ES-I3 (cell line): Measurements from ENCODE around the gene DIPK1A.

Experiments
- H3K36me3 ChIP-seq: 2 replicates; pipeline ENCODE4 v1.6.1; 2013; ENCODE audit warnings: mild to moderate bottlenecking, low read length, control low read depth, moderate library complexity; ENCODE audit not compliant: insufficient read depth
- H3K4me1 ChIP-seq: 2 replicates; pipeline ENCODE4 v1.6.1; 2013; ENCODE audit warnings: mild to moderate bottlenecking, control low read depth, low read length; ENCODE audit not compliant: insufficient read depth
- H3K9ac ChIP-seq: 2 replicates; pipeline ENCODE4 v1.6.1; 2013; ENCODE audit warnings: low read depth, mild to moderate bottlenecking, low read length, moderate library complexity
- H3K9me3 ChIP-seq: 2 replicates; pipeline ENCODE4 v1.6.1; 2013; ENCODE audit warnings: mild to moderate bottlenecking, low read length, moderate library complexity; ENCODE audit not compliant: control insufficient read depth, insufficient read depth

DIPK1A gene

GRCh38 chr1:92848201-92848600, 113.1 kb downstream of the DIPK1A start:
- Histone ChIP-seq H3K36me3 (peaks cover 6% of the 10 kb centered on the region; the same call in 1 of the 2 replicates), H3K4me1 (no peaks in the 10 kb centered on the region), H3K9ac (no peak overlapping the region), H3K9me3 (no peaks in the 10 kb centered on the region)

GRCh38 chr1:92845908-92846307, 115.4 kb downstream of the DIPK1A start:
- no peaks in the 10 kb centered on the region for H3K4me1 ChIP-seq
- no peak overlapping the region for H3K9ac ChIP-seq
- peaks cover 13% of the 10 kb centered on the region; the same call in 1 of the 2 replicates for H3K36me3 ChIP-seq
- H3K9me3 ChIP-seq, result no peaks in the 10 kb centered on the region

GRCh38 chr1:92844439-92844838, 116.8 kb downstream of the DIPK1A start:
- Histone ChIP-seq H3K36me3 (peaks cover 26% of the 10 kb centered on the region), H3K4me1 (no peaks in the 10 kb centered on the region), H3K9ac (no peak overlapping the region), H3K9me3 (no peaks in the 10 kb centered on the region)

GRCh38 chr1:92843429-92844352, 117.6 kb downstream of the DIPK1A start:
- Histone ChIP-seq H3K36me3 (peaks cover 30% of the 10 kb centered on the region), H3K4me1 (no peaks in the 10 kb centered on the region), H3K9me3 (no peaks in the 10 kb centered on the region)

GRCh38 chr1:92843046-92843423, 118.2 kb downstream of the DIPK1A start:
- H3K9ac ChIP-seq, result no peak overlapping the region
- no peaks in the 10 kb centered on the region for H3K9me3 ChIP-seq
- no peaks in the 10 kb centered on the region for H3K4me1 ChIP-seq
- peaks cover 33% of the 10 kb centered on the region for H3K36me3 ChIP-seq

More at GRCh38 chr1:92843429-92844352, 117.6 kb downstream of the DIPK1A start:
- no peak overlapping the region for H3K9ac ChIP-seq

- Histone ChIP-seq H3K4me1 (no peaks in the 10 kb centered on the region), H3K9me3 (no peaks in the 10 kb centered on the region), H3K9ac (no peak overlapping the region), H3K36me3 (peaks cover 40% of the 10 kb centered on the region)
These were observed 118.9 kb downstream of the DIPK1A start for GRCh38 chr1:92842082-92843045.

- no peaks in the 10 kb centered on the region for H3K9me3 ChIP-seq
- H3K9ac ChIP-seq, result no peak overlapping the region
- peaks cover 49% of the 10 kb centered on the region for H3K36me3 ChIP-seq
- no peaks in the 10 kb centered on the region for H3K4me1 ChIP-seq
These were observed 120.7 kb downstream of the DIPK1A start for GRCh38 chr1:92840600-92840999.

- H3K9me3 ChIP-seq, result no peaks in the 10 kb centered on the region
- peaks cover 7% of the 10 kb centered on the region; the same call in 1 of the 2 replicates for H3K4me1 ChIP-seq
- no peak overlapping the region for H3K9ac ChIP-seq
- H3K36me3 ChIP-seq, result peaks cover 56% of the 10 kb centered on the region
These were observed 121.8 kb downstream of the DIPK1A start for GRCh38 chr1:92839442-92839841.

- Histone ChIP-seq H3K9me3 (no peaks in the 10 kb centered on the region), H3K36me3 (peaks cover 60% of the 10 kb centered on the region), H3K4me1 (peaks cover 12% of the 10 kb centered on the region), H3K9ac (no peak overlapping the region)
These were observed 122.7 kb downstream of the DIPK1A start for GRCh38 chr1:92838519-92838918.

GRCh38 chr1:92837062-92837461, 124.2 kb downstream of the DIPK1A start:
- H3K36me3 ChIP-seq, result peaks cover 56% of the 10 kb centered on the region
- H3K9me3 ChIP-seq, result no peaks in the 10 kb centered on the region
- H3K9ac ChIP-seq, result no peak overlapping the region
- H3K4me1 ChIP-seq, result peaks cover 12% of the 10 kb centered on the region

GRCh38 chr1:92834617-92835016, 126.6 kb downstream of the DIPK1A start:
- Histone ChIP-seq H3K4me1 (peaks cover 12% of the 10 kb centered on the region), H3K36me3 (peaks cover 40% of the 10 kb centered on the region), H3K9me3 (no peaks in the 10 kb centered on the region), H3K9ac (0 out of 2 replicates have a peak overlapping the region, but pooled peaks have one; percentile 23)

- no peaks in the 10 kb centered on the region for H3K9me3 ChIP-seq
- peaks cover 35% of the 10 kb centered on the region for H3K36me3 ChIP-seq
- H3K4me1 ChIP-seq, result peaks cover 12% of the 10 kb centered on the region
- H3K9ac ChIP-seq, result peak overlapping the region; percentile 91
These were observed 127.4 kb downstream of the DIPK1A start for GRCh38 chr1:92833840-92834239.

GRCh38 chr1:92832537-92833114, 128.6 kb downstream of the DIPK1A start:
- peaks cover 28% of the 10 kb centered on the region for H3K36me3 ChIP-seq
- H3K9ac ChIP-seq, result peak overlapping the region; percentile 91
- peaks cover 12% of the 10 kb centered on the region for H3K4me1 ChIP-seq
- no peaks in the 10 kb centered on the region for H3K9me3 ChIP-seq
